ENCODE data around the gene EDIL3.

EDIL3 gene

DNA sequence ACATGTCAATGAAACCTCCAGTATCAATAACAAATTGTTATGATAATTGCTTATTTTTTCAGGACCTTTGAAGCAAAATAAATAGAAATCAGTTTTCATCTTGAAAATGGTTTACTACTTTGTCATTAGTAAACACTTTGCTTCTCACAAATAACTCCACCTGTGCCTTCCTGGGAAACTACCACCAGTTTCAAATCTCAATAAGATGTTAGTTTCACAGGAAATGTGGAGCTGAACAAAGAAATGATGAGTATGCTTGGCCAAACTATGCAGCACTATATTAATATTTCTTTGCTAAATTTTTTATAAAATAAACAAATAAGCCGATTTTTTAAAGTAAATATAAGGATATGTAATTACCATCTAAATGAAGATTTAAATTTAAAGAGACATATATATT, 442.5 kb downstream of the EDIL3 start:
- no peak for DNase-seq

DNA sequence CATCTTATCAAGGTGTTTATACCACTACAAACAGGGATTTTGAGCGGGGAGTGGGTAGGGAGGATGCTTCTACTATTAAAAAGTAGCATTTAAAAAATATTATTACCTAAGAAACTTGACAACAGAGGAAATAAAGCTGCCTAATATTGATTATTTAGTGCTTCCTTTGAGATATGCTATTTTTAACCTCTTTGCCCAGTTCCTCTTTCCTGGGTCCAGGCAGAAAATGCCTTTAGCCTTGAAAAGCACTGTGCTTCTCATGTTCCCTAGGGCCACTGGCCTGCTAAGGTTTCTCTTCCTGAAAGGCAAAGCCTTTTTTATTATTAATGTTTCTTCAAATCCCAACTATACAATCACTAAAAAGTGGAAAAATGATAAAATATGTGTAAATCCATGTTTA, 446.8 kb downstream of the EDIL3 start:
- DNase-seq: no peak

DNA sequence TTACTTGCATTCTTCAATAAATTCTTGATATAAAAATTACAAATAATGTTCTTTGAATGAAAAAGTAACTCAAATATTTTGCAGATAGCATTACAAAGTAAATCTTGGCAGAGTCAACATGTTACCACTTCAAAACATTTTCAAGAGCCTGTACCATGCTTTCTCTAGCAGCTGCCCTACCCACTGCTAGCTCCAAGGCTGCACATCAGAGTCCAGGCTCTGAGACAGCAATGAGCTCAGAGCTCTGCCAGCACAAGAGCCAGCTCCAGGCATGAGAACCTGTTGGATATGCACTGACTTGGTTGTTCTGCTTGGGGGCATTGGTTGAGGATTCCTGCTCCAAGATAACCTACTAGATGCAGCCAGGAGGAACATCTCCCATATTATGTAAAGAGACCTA, 452.7 kb downstream of the EDIL3 start:
- no peak for DNase-seq

DNA sequence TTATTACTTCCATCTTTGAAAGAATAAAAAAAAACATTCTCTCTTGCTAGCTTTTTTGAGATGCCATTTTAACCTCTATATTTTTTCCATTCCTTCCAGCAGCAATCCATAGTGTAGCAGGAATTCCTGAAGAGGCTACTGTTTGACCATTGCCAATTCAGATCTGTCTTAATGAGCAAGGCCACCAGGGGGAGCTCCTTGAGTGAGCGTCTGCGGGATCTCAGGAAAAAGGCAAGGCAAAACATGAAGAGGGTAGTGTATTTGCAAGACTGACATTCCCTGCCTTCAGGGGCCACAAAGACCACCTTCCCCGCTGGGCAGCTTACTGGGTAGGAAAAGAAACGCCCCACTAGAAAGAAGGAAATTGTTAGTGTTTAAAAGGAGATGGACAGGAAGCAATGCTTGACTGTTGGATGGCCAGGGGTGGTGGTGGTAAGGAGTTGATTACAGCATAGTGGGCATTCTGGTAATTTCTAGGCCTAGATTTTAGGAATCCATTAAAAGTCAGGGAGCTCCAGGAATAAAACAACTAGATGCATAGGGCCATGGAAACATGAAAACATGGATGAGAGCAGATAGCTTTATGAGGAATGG, 457.4 kb downstream of the EDIL3 start:
- no peak for DNase-seq

DNA sequence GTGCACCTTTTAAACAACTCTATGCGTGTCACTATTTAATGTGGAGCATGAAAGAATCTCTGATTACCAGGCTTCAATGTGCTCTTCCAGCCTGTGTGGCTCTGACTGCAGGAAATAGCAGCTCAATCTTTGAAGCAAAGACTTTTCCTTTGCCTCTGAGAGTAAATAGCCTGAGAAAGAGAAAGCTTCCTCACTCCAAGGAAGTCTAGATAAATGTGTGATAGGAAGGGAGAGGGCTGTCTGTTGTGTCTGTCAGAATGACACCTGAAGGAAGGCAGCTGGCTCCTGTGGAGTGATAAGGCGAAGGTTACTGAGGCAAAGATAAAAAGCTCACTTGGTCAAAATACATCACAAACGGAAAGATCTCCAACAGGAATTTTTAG, 458.7 kb downstream of the EDIL3 start:
- no peak for DNase-seq

DNA sequence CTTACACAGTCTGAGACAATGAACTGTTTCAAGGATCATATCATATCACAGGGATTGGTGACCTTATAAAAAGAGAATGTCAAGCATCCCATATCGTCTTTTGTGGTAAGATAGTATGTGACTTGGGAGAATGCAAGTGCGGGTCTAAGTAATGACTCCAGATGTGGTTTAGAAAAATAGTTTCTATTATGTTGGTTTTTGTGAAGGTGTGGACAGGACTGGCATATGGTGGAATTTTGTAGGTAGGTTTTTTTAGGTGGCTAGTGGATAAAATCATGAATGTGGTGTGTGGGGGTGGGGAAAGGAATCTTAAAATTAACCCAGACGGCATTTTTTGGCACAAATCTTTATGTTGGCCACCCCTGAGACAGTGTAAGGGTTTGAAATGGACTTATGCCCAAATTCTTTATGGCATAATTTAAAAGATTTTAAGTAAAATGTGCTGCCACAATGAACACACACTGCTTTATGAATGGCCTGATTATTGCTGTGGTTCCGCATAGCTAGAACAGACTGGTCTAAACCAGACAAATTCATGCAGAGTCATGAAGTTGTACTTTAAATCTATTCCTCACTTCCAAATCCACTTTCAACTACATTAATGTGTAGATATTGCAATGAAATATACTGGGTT, 459.2 kb downstream of the EDIL3 start:
- no peak for DNase-seq

DNA sequence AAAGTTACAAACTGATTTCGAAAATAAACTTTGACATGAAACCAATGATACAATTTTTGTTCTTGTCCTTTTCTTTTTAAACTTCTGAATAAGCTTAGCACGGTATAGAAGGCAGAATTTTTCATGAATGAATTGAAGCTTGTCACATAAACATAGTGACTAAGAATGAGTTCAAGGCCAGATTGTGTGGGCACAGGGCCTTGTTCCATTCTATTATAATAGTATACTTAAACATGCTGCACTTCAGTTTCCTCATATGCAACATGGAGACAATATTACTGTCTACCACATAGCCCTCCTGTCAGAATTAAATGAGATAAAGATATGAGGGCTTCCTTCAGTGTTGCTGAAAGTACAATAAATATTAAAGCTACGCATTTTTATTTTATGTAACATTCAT, 459.8 kb downstream of the EDIL3 start:
- DNase-seq: no peak

DNA sequence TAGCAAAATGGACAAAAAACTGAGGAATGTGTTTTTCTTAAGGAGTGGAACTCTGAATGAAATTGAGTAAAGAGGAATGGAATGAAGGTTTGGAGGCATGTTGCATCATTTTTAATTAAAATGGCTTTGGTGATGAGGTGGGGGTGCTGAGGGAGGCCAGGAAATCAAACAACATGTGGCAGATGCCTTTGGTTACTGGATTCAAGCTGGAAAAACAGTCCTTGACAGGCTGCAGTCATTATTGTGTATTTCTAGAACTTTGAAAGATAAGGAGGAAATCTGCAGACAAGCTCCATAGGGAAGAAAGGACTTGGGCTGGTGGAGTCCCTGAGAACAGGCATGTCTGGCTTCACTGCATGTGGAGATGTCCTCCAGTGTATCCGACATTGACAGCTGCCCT, 460.5 kb downstream of the EDIL3 start:
- DNase-seq: no peak

DNA sequence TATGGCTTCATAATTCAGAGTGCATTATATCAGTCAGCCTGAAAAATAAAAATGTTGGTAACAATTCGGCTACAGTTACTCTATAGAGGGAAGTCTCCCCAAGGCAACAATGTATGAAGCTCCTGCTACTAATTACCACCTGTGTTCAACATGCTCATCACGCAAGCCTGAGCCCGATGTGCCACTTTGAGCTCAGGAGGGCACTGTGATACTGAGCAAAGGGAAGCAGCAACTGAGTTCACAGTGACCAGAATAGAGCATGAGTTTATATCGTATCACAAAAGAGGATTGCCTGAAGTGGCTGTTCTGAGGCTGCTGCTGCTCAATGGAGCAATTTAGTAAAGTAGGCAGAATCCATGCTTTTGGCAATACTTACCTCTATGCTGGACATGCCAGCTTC, 462.0 kb downstream of the EDIL3 start:
- no peak for DNase-seq

DNA sequence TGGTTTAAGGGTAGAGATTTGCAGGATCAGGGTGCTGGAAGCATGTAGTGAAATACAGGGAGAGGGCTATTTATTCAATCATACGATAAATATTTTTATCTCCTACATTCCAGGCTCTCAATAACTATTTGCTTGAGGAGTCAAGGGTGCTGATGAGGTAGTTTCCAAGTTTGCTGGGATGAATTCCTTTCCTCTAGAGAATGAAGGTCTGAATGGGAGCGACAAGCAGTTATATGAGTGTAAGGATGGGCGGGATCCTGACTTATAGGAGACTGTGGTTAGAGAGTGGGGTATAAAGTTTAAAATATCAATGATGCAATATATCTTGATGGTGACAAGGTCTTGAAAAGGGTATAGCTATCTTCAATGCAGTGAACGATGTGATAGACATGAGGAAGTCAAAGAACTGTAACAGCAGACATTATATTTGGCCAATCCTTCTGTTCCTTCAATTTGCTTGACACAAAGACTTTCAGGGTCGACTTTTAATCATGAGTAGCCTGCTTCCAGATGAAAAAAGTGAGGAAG, 462.9 kb downstream of the EDIL3 start:
- DNase-seq: no peak

DNA sequence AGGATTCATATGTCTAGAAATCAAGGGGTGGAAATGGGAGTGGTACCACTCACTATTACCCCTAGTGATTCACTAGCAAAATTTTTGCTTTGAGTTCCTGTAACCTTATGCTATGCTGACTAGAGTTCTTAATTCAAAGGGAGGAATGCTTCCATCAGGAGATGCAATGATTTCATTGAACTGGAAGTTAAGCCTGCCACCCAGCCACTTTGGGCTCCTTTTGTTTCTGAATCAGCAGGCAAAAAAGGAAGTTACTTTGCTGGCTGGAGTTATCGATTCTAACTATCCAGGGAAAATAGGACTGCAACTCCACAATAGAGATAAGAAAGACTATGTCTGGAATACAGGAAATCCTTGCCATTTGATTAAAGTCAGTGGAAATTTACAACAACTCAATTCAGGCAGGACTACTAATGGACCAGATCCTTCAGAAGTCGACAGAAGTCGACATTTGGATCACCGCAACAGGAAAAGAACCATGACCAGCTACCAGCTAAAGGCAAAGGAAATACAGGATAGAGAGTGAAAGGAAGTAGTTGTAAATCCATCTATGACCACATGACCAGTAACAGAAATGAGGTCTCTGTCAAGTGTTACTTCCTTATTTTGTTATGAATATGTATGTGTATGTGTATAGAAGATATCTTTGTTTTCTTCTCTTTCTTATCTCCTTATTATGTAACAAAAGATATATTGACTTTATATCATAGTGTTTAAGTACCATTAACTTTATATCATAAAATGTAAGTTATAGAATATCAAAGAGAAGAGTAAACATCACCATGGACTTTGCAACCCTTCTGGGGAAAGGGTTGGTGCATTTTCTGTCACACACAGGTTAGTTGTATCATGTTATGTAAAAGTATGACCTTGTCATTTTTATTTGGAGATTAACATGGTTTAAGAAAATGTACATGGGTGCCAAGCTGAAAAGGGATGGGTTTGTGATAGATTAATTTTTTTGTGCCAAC, 465.3 kb downstream of the EDIL3 start:
- DNase-seq: no peak

DNA sequence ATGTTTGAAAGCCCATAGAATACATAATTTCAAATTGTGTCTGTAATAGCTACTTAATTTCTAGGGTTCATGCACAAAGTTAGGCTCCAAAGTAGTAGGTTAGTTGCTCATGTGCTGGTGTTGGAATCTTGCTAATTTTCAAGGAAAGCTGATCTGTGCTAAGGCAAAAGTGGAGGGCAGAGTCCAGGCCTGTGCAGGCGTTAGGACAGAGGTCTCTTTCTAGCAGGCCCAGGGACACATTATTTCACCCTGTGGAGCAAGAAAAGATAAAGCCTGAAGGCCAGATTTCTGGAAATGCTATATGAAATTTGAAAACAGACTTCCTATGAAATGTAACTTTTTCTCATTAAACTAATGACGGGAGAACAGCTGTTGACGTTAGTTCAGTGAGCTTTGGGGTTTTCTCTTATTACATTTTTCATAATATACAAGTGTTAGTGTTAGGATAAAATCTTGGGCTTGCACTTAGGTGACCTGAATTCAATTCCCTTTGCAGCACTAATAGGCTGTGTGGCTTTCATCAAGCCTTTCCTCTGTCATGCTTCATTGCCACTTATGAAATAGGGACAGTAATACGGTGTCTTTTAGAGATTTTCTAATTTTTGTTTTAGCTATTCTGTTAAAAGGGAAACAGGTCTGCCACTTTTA, 467.3 kb downstream of the EDIL3 start:
- no peak for DNase-seq

DNA sequence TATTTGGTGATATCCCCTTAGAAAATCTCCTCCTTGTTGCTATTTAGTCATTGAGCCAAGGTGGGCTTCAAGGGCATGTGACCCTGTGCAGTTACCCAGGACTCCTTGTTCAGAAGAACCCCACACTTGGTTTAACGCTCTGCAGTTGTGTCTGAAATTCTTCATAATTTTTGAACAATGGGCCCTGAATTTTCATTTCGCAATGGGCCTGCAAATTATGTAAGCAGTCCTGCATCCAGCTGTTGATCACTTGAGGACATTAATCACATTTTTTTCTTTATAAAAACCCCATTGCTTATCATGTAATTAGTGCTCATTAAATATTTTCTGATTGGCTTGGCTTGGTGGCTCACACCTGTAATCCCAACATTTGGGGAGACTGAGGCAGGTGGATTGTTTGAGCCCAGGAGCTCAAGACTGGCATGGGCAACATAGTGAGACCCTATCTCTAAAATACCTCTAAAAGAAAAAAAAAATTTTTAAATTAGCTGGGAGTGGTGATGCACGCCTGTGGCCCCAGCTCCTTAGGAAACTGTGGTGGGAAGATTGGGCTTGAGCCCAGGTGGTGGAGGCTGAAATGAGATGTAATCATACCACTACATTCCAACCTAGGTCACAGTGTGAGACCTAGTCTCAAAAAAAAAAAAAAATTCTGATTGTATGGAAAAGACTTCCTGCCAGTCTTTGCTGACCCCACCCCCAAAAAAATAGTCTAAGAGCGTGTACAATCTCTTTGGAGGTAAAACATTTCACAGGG, 469.8 kb downstream of the EDIL3 start:
- DNase-seq: no peak

DNA sequence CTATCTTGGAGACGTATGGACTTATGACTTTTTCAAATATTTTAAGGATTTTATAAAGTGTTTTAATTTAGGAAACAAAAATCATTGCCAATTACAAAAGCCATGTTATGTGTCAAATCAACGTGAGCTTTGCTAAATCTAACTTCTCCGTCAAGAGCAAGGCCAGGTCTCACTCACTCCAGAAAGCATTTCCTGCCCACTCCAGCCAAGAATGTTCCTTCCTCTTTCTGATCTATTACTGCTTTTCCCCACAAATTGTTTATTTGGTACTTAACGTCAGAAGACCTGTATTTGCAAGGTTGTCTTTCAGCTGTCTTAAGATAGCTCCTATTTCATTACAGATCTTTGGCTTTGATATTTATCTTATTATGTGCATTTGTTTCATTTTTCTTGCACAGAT, 470.5 kb downstream of the EDIL3 start:
- no peak for DNase-seq

DNA sequence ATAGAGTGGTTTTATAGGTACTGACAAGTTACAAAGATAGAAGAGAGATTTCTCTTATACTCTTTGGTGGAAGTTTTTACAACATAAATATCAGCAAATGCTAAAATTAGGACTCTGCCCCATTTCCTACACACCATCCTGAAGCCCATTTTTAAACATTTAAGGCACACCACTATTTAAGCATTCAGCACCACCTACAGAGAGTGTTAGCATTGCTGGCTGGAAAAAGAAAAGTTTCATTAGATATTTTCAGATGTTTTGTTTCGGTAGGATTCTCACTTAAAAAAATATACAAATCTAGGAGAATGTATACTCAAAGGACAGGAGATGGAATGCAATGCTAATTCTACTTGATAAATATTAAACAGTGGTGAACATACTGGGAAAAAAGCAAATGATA, 471.1 kb downstream of the EDIL3 start:
- DNase-seq: no peak

DNA sequence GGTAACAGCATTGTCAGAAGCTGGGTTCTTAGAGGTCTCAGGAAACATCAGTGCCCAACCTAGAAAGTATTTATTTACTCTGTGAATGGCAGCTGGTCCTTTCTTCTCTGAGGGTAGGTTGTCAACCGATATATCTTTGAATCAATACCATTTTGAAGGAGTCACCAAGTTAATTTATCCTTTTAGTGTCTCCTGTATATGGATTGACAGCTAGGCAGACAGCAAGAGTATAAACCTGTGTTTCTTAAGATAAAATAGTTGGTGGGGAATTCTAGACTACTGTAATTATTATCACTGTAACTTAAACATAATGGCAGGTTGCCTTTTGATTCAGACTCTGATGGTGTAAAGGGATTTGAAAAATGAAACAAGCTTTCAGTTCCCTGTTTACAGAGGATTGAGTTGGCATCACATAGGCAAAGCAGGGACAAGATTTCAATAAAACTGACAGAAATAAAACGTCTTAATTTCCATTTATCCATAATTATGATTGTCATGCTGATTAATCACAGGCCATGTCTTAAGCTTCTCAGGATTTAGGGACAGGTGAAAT, 473.2 kb downstream of the EDIL3 start:
- DNase-seq: no peak

DNA sequence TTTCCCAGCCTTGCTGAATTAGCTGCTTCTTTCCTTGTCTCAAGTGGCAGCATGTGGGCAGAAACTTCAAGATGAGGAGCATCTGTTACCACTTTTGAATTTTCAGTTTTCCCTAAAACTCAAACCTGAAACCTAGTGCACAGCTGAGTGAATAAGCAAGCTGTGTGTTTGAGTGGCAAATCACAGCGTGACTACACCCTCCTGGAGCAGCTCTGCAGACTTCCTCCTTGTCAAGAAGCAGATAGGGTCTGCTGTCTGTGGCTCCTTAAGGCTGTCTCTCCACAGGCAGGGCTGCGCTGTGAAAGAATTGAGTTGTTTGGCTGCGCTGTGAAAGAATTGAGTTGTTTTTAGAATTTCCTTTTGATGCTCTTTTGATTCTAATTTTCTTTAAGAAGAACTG, 484.4 kb downstream of the EDIL3 start:
- DNase-seq: no peak

DNA sequence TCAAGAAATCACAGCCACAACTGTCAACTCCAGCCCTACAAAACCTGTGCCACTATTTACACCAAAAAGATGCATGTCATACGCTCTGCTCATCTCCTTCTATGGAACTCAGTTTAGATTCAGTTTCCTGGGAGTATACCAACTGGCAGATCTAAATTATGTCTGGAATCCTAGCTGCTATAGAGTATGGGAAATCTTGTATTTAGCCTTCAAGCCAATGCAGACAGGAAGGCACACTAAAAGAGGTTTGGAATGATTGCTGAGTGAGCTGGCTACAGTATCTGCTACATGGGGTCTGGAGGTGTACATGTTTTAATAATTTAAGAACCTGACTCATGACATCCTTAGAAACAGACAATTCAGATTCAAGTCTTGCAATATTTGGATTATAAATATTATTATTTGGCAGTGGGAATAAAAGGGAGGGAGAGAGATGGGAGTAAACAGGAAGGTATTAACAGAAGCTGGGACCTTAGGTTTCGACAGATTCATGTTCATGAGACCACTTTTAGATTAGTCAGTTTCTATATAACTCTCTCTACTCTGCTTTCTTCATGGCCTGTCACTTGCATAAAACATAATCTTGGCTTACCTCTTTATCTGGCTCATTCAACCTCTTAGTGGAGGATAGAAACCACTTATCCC, 485.2 kb downstream of the EDIL3 start:
- DNase-seq: no peak

DNA sequence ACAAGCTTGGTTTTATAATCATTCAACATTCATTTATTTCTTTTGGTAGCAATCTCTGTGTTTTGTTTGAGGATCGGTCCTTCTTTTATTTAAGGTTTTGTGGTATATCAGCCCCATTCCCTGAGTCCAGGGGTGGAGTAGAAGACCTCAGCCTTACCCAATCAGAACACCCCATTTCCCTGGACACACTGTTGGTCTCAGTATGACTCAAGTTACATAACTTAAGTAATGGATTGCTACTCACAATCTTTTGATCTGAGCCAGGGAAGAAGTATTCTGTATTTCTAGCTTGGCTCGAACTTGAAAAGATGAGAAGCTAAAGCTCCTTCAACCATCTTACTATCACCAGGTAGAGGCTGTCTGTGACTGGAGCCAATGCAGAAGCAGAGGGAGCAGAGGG, 488.8 kb downstream of the EDIL3 start:
- DNase-seq: no peak

DNA sequence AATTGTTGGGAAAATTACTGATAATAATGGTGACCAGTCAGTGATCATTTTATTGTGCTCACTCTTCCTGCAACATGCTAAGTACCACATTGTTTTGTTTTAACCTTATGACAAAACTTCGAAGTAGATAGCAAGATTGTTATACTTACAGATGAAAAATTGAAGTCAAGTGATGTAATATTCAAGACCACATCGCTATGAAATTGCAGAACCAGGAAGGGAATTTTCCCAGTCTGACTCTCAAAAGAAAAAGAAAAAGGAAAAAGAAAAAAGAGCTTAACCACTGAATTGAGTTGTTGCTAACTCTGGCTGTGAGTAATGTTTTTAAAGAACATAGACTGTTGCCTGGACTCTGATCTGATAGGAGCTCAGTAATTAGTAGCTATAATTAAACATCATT, 493.4 kb downstream of the EDIL3 start:
- no peak for DNase-seq

All from CD4-positive, alpha-beta T cell treated with Interleukin-15 for 1 hour (primary cell).